Brain microvascular endothelial cell (primary cell): ENCODE results near the gene CORO1C.

Experiments used
- DNase-seq: peaks from one replicate; pipeline ENCODE4 v3.0.0-alpha.2; 2020
- H3K27ac ChIP-seq: fragments of 250-450 bp; sonication (Bioruptor Pico); 2 replicates; pipeline ENCODE4 v1.5.1; 2020; ENCODE audit warnings: mild to moderate bottlenecking, moderate library complexity
- H3K27me3 ChIP-seq: fragments of 250-450 bp; sonication (Bioruptor Pico); replicated peaks from 2 replicates; pipeline ENCODE4 v1.5.1; 2020; ENCODE audit warnings: mild to moderate bottlenecking
- H3K36me3 ChIP-seq: fragments of 250-450 bp; sonication (Bioruptor Pico); replicated peaks from 2 replicates; pipeline ENCODE4 v1.5.1; 2020; ENCODE audit warnings: mild to moderate bottlenecking
- H3K4me3 ChIP-seq: 2 replicates; pipeline ENCODE4 v1.5.1; 2011; ENCODE audit warnings: low read depth, mild to moderate bottlenecking, control low read depth, low read length, moderate library complexity
- in situ Hi-C: cut with HindIII; loops from 2 replicates; pipeline ENCODE4 v1.10.0; 2017; ENCODE audit warnings: low sequenced_read_pairs, low pct_ligation_motif_present
- TF ChIP-seq, protein P1 (sequence below): IDR thresholded peaks from 2 replicates; pipeline ENCODE4 v1.5.1; 2011; ENCODE audit warnings: low read depth, mild to moderate bottlenecking, moderate library complexity, low read length, control low read depth, inconsistent platforms; ENCODE audit errors: missing control alignments

Gene CORO1C

GRCh38 chr12:108642899-108643654 is 88.2 kb downstream of the CORO1C start:
- Histone ChIP-seq H3K4me3 (no peak overlapping the region), H3K27ac (no peak overlapping the region), H3K27me3 (no peaks in the 10 kb centered on the region), H3K36me3 (peaks cover 51% of the 10 kb centered on the region)
- no peak for DNase-seq
- in situ Hi-C loops, result no loop called here
- TF ChIP-seq, protein P1, sequence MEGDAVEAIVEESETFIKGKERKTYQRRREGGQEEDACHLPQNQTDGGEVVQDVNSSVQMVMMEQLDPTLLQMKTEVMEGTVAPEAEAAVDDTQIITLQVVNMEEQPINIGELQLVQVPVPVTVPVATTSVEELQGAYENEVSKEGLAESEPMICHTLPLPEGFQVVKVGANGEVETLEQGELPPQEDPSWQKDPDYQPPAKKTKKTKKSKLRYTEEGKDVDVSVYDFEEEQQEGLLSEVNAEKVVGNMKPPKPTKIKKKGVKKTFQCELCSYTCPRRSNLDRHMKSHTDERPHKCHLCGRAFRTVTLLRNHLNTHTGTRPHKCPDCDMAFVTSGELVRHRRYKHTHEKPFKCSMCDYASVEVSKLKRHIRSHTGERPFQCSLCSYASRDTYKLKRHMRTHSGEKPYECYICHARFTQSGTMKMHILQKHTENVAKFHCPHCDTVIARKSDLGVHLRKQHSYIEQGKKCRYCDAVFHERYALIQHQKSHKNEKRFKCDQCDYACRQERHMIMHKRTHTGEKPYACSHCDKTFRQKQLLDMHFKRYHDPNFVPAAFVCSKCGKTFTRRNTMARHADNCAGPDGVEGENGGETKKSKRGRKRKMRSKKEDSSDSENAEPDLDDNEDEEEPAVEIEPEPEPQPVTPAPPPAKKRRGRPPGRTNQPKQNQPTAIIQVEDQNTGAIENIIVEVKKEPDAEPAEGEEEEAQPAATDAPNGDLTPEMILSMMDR, result no peak

GRCh38 chr12:108642269-108642870 is 88.9 kb downstream of the CORO1C start:
- H3K4me3 ChIP-seq, result no peak overlapping the region
- no peak overlapping the region for H3K27ac ChIP-seq
- DNase-seq, result no peak
- in situ Hi-C loops, result no loop called here
- TF ChIP-seq, protein P1, result no peak
- no peaks in the 10 kb centered on the region for H3K27me3 ChIP-seq
- peaks cover 44% of the 10 kb centered on the region for H3K36me3 ChIP-seq

GRCh38 chr12:108641446-108642268 is 89.7 kb downstream of the CORO1C start:
- no peak for DNase-seq
- no peak overlapping the region for H3K4me3 ChIP-seq
- in situ Hi-C loops, result no loop called here
- no peak overlapping the region for H3K27ac ChIP-seq
- TF ChIP-seq, protein P1, result no peak
- H3K36me3 ChIP-seq, result peaks cover 37% of the 10 kb centered on the region
- no peaks in the 10 kb centered on the region for H3K27me3 ChIP-seq

GRCh38 chr12:108640802-108641445 is 90.4 kb downstream of the CORO1C start:
- in situ Hi-C loops, result no loop called here
- TF ChIP-seq, protein P1, result no peak
- no peak overlapping the region for H3K27ac ChIP-seq
- H3K27me3 ChIP-seq, result no peaks in the 10 kb centered on the region
- H3K36me3 ChIP-seq, result peaks cover 30% of the 10 kb centered on the region
- no peak overlapping the region for H3K4me3 ChIP-seq
- peak; percentile 52 for DNase-seq

DNA sequence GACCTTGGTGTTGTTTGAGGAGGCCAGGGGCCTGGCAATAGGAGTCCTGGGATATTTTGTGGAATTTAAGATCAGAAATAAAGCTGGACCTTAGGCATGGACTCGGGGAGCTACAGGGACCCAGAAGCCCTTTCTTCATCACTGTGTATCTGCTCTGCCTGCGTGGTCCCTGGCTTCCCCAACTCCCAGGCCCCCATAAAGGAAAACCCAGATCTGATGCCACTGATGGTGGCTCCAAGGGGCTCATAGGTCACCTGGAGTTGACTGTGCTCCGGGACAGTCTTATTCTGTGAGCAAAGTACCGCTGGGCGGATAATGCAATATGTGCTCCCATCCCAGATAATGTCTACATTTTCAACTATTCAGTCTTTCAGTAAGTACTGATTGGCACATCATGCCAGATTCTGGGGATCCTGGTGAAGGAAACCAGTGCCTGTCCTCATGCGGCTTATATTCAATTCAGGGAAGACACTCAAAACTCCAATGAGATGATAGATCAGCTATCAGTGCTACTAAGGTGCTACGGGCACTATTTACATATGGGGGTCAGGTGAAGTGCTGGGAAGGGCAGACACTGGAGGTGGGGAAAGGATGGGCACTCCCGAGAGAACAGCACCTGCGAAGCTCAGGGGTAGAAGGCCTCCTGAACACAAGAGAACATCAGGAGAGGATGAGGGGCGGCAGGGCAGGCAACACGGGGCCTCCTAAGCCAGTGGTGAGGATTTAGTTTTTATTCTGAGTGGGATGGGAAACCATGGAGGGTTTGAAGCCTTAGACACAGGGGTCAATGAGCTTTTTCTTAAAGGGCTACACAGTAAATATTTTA is 92.1 kb downstream of the CORO1C start:
- no peak overlapping the region for H3K27ac ChIP-seq
- in situ Hi-C loops, result no loop called here
- TF ChIP-seq, protein P1, result no peak
- no peak overlapping the region for H3K4me3 ChIP-seq
- no peaks in the 10 kb centered on the region for H3K27me3 ChIP-seq
- DNase-seq, result no peak
- peaks cover 17% of the 10 kb centered on the region for H3K36me3 ChIP-seq
